Measurements from ENCODE around the gene WASHC3. TPM values are rescaled to one million over a fixed set of nuclear protein-coding genes. Genes with fewer than 3 reads are reported as not detected.

WASHC3 gene
- total and polyA plus RNA-seq, 4 donors: 22.4 to 51.4 (median 25.8) TPM

DNA sequence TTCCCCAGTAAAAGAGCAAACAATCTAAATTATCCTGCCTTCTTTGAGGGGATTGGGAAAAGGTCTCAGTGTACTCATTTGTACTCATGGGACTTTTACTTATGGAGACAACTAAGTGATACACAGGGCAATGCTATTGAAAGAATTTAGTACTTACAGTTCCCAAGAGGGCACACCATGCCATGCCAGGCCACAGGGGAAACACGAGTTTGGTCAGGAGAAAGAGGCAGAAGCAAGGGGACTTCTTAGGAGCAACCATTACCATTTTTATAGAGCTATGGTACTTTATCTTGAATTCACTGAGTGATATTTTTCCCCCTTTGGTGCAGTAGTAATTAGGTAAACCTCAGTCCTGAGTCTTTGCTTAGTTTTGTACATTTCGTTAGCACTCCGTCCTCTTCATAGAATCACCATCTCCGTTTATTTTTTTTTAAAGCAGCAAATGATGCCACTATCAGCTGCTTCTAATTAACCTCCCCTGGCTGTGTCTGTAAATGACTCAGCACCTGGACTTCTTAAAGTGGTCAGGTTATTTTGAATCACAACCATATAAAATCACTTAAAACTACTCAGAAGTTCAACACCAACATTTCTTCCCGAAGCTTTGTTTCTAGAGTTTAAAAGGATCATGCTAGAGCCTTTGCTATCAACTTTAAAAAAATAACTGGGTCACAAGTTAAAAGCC is 5.9 kb upstream of the WASHC3 start:
- H3K9ac ChIP-seq (ENCODE audit: low read depth in 1 of 2, low read length in 2 of 2): no peak overlapping the region
- no peaks in the 10 kb centered on the region for H3K27me3 ChIP-seq (ENCODE audit: control insufficient read depth in 4 of 4, insufficient read depth in 4 of 4, low read length in 3 of 4)
- H3K4me1 ChIP-seq (ENCODE audit: control insufficient read depth in 4 of 4, insufficient read depth in 4 of 4, low read length in 3 of 4): peaks cover 0 to 6% (median 2%) of the 10 kb centered on the region in 4 donors
- no peak overlapping the region for H3K27ac ChIP-seq (ENCODE audit: low read depth in 1 of 2, low read length in 2 of 2)
- 83% methylated on average over 5 of the region's 5 CpGs for WGBS
- no peaks in the 10 kb centered on the region for H3K36me3 ChIP-seq (ENCODE audit: control insufficient read depth in 4 of 4, insufficient read depth in 3 of 4, low read depth in 1 of 4, low read length in 3 of 4)
- DNase-seq (ENCODE audit: low spot score): no peak
- no peaks in the 10 kb centered on the region for H3K9me3 ChIP-seq (ENCODE audit: control insufficient read depth in 4 of 4, low read length in 3 of 4)
- TF ChIP-seq HNF4A (conservative IDR thresholded peaks at IDR 0.05): no peak
- TF ChIP-seq REST (IDR thresholded peaks at IDR 0.05): no peak
- TF ChIP-seq, protein P1, sequence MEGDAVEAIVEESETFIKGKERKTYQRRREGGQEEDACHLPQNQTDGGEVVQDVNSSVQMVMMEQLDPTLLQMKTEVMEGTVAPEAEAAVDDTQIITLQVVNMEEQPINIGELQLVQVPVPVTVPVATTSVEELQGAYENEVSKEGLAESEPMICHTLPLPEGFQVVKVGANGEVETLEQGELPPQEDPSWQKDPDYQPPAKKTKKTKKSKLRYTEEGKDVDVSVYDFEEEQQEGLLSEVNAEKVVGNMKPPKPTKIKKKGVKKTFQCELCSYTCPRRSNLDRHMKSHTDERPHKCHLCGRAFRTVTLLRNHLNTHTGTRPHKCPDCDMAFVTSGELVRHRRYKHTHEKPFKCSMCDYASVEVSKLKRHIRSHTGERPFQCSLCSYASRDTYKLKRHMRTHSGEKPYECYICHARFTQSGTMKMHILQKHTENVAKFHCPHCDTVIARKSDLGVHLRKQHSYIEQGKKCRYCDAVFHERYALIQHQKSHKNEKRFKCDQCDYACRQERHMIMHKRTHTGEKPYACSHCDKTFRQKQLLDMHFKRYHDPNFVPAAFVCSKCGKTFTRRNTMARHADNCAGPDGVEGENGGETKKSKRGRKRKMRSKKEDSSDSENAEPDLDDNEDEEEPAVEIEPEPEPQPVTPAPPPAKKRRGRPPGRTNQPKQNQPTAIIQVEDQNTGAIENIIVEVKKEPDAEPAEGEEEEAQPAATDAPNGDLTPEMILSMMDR (IDR thresholded peaks at IDR 0.05; ENCODE audit: low read depth, low read length, missing input control): no peak
- TF ChIP-seq EGR1 (IDR thresholded peaks at IDR 0.05; ENCODE audit: low read depth in 2 of 2): no peak
- TF ChIP-seq FOXA1 (IDR thresholded peaks at IDR 0.05): no peak
- TF ChIP-seq SP1 (IDR thresholded peaks at IDR 0.05): no peak
- TF ChIP-seq RAD21 (IDR thresholded peaks at IDR 0.05): no peak
- no peak for TF ChIP-seq RXRA (IDR thresholded peaks at IDR 0.05)
- TF ChIP-seq ZBTB33 (IDR thresholded peaks at IDR 0.05): no peak
- H3K4me3 ChIP-seq (ENCODE audit: low read depth in 1 of 3, low read length in 3 of 3): no peak overlapping the region

GRCh38 chr12:102064476-102064875 is 2.7 kb upstream of the WASHC3 start:
- 98% methylated on average over 1 of the region's 1 CpG for WGBS
- H3K9me3 ChIP-seq (ENCODE audit: control insufficient read depth in 4 of 4, low read length in 3 of 4): no peaks in the 10 kb centered on the region
- no peak for DNase-seq (ENCODE audit: low spot score)
- H3K36me3 ChIP-seq (ENCODE audit: control insufficient read depth in 4 of 4, insufficient read depth in 3 of 4, low read depth in 1 of 4, low read length in 3 of 4): peaks cover 0 to 1% (median 0%) of the 10 kb centered on the region in 4 donors
- TF ChIP-seq RAD21 (IDR thresholded peaks at IDR 0.05) (no peak), HNF4A (conservative IDR thresholded peaks at IDR 0.05) (no peak), RXRA (IDR thresholded peaks at IDR 0.05) (no peak), TAF1 (conservative IDR thresholded peaks at IDR 0.05) (no peak), JUND (IDR thresholded peaks at IDR 0.05) (no peak), NR2F2 (IDR thresholded peaks at IDR 0.05) (no peak), FOXA2 (IDR thresholded peaks at IDR 0.05) (no peak), HNF4G (IDR thresholded peaks at IDR 0.05) (no peak), YY1 (IDR thresholded peaks at IDR 0.05) (no peak), SP1 (IDR thresholded peaks at IDR 0.05) (no peak)
- TF ChIP-seq, protein P1 (IDR thresholded peaks at IDR 0.05; ENCODE audit: low read depth, low read length, missing input control): no peak
- TF ChIP-seq, protein P2, sequence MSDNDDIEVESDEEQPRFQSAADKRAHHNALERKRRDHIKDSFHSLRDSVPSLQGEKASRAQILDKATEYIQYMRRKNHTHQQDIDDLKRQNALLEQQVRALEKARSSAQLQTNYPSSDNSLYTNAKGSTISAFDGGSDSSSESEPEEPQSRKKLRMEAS (IDR thresholded peaks at IDR 0.05): no peak
- H3K9ac ChIP-seq (ENCODE audit: low read depth in 1 of 2, low read length in 2 of 2): no peak overlapping the region
- H3K27ac ChIP-seq (ENCODE audit: low read depth in 1 of 2, low read length in 2 of 2): no peak overlapping the region
- H3K4me1 ChIP-seq (ENCODE audit: control insufficient read depth in 4 of 4, insufficient read depth in 4 of 4, low read length in 3 of 4): peaks cover 1 to 12% (median 3%) of the 10 kb centered on the region in 4 donors
- no peak overlapping the region for H3K4me3 ChIP-seq (ENCODE audit: low read depth in 1 of 3, low read length in 3 of 3)
- no peaks in the 10 kb centered on the region for H3K27me3 ChIP-seq (ENCODE audit: control insufficient read depth in 4 of 4, insufficient read depth in 4 of 4, low read length in 3 of 4)

All from liver (tissue), 9 donors.